ENCODE measurements around the gene ANKS4B. TPM values are rescaled to one million over a fixed set of nuclear protein-coding genes. Genes with fewer than 3 reads are reported as not detected.
A peak's percentile ranks its signal among the peaks of the same experiment; 100 is the strongest.
"Not testable (repeated sequence)": the region's sequence is repeated elsewhere in the genome, so short reads cannot be mapped to it uniquely, and the experiment has no call there.

ANKS4B gene
- total RNA-seq, 1 donor from 2014 or later = not detected

GRCh38 chr16:21222495-21223337, 10.8 kb upstream of the ANKS4B start:
- DNase-seq = no peak

GRCh38 chr16:21223787-21224186, 9.7 kb upstream of the ANKS4B start:
- no peak for DNase-seq

GRCh38 chr16:21224800-21225199, 8.7 kb upstream of the ANKS4B start:
- DNase-seq = no peak

- DNase-seq = no peak
Observed at GRCh38 chr16:21226749-21227148, 6.8 kb upstream of the ANKS4B start.

GRCh38 chr16:21227866-21228265, 5.6 kb upstream of the ANKS4B start:
- no peak for DNase-seq

DNA sequence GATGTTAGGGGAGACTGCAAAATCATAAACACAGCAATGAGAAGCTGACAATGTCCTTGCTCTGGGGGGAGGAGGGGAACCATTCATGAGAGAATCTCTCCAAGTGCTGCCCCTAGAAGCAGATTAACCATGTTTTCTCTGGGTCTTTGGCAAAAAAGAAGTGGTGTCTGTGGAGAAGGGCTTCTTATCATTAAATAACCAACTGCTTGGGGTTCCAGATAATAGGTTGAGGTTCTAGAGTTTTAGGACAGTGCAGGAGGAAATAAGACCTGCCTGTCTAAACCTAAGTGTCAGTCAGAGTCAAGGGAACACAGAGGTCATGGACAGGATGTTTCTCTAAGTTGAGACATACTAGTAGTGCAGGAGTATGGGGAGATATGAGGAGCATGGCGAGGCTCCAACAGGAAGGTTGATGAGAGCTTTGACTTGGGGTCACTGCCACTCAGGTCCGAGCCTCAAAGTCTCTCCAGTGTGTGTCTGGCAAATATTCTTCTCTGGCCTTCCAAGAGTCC, 5.1 kb upstream of the ANKS4B start:
- DNase-seq = no peak

- DNase-seq = no peak
Observed at GRCh38 chr16:21233045-21233520, 416 bp upstream of the ANKS4B start.

DNA sequence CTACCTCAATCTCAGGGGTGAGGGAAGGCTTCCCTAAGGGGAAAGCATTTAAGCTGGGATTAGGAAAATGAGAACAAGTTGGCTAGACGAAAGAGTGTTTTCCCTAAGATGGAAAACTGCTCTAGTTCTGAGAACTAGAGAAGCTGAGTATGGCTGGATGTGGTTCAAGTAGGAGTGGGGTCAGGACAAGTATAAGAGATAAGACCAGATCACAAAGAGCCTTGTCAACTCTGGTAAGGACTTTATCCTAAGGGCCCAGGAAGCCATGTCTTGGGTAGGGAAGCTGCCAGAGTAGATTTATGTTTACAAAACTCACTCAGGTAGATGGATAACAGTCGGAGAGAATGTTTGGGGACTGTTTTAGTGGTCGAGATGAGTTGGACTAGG, 1.7 kb downstream of the ANKS4B start:
- no peak for DNase-seq

GRCh38 chr16:21236831-21237230, 3.3 kb downstream of the ANKS4B start:
- DNase-seq = no peak

GRCh38 chr16:21239646-21240045, 6.1 kb downstream of the ANKS4B start:
- DNase-seq = no peak

DNA sequence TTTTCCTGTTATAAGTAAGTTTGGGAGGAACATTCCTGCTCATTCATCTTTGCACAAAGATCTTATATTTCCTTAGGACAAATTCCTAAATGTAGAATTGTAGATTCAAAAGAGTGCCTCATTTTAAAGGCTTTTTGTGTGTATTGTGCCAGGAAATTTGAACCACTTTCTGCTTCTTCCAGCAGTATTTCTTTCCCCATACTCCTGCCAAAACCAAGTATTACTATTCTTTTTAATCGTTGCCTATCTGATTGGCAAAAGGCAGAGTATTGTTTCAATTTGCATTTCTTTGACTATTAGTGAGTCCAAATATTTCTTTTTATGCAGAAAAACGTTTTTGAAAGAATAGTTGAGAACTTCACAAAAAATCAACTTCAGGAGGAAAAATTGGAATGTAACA, 9.3 kb downstream of the ANKS4B start:
- DNase-seq = no peak

GRCh38 chr16:21244518-21245215, 11.2 kb downstream of the ANKS4B start:
- no peak for DNase-seq

- not testable (repeated sequence) for DNase-seq
Observed at GRCh38 chr16:21248179-21248578, 14.7 kb downstream of the ANKS4B start.

DNA sequence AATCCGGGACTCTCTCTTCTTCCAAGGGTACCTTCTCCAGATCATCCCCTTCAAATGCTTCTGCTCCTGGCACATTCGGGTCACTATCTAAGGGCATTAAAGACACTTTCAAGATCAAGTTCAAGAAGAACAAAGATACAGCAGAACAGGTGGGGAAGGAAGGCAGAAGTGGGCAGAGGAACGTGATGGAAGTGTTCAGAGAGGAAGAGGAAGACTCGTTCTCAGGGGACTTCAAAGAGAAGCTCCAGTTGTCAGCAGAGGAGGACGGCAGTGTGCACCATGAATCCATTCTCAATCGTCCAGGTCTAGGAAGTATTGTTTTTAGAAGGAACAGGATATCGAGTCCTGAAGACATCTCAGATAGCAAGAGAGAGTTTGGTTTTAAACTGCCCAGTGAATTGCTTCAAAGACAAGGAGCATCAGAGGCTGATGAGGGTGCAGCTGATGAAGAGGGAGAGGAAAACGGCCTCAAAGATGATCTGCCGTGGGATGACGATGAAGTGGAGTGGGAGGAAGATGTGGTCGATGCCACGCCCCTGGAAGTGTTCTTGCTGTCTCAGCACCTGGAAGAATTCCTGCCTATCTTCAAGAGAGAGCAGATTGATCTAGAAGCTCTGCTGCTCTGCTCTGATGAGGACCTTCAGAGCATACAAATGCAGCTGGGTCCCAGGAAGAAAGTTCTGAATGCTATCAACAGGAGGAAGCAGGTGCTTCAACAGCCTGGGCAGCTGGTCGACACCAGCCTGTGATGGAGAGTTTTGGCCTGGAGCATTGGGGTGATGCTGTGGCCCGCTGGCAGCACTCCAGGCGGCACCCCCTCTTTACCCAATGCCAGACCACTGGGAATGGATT, 16.8 kb downstream of the ANKS4B start:
- no peak for DNase-seq

DNA sequence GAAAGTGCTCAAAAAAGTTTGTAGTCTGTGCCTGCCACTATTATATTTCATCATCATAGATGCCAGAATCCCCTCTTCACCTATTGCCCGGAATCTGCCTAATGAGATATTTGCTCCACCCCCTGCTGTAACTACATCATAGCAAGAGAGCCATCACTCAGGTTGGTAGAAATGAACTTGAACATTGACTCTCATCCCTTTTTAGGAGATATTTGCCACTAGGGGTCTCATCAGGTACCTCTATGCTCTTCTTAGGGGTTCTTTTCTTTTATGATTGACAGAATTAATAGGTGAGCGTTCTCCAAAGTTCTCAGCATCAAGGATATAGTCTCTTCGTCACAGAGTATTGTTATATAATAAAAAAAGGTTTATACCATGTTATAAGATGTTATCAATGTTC, 20.0 kb downstream of the ANKS4B start:
- DNase-seq = no peak

DNA sequence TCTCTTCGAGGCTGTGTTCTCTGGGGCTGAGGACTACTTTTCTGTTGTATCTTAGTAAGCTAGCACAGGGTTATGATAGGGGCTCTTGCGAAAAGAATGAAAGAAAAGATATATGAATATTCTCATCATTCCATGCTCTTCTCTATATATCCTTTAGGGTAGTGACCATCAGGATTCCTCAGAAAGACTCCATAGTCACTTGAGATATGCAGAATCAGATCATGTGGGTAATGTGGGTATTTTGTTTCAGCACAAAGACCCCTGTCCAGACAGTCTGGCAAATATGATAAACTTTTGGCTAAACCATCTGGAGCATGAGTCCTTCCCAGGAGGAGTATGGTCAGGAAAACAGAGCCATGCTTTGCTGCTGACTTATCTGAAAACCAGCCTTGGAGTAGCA, 23.1 kb downstream of the ANKS4B start:
- DNase-seq = no peak

DNA sequence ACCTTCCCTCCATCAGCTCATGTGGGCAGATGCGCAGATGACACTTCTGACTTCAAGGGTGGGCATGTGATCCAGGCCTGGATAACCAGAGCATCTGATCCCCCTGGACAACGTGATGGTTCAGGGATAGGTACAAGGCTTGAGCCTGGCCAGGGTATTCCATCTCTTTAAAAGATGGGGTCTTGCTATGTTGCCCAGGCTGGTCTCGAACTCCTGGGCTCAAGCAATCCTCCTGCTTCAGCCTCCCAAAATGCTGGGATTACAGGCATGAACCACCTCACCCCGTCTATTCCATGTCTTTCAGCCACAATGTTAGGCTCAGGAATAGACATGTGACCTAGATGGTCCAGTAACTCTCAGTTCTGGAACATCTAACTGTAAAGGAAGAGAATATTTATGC, 23.8 kb downstream of the ANKS4B start:
- DNase-seq = no peak

- peak; percentile 70 for DNase-seq
Observed at GRCh38 chr16:21260870-21261791, 27.6 kb downstream of the ANKS4B start.

GRCh38 chr16:21262779-21263639, 29.5 kb downstream of the ANKS4B start:
- DNase-seq = no peak

All from dermis blood vessel endothelial cell (primary cell).